Measurements from ENCODE around the gene KLHL12. TPM values are rescaled to one million over a fixed set of nuclear protein-coding genes. Genes with fewer than 3 reads are reported as not detected.

KLHL12 gene
- total RNA-seq, 1 experiment from 2014 or later: 33.8 TPM

- no peak for ATAC-seq
- TF ChIP-seq EGR1 (IDR thresholded peaks at IDR 0.05; ENCODE audit: low read depth) (no peak), RAD21 (IDR thresholded peaks at IDR 0.05; ENCODE audit: low read depth) (no peak), POLR2A (IDR thresholded peaks at IDR 0.05; ENCODE audit: borderline replicate concordance, extremely low read depth, insufficient read depth, insufficient read length) (no peak), SRF (IDR thresholded peaks at IDR 0.05; ENCODE audit: low read depth) (no peak), CTCF (IDR thresholded peaks at IDR 0.05 in 2 of 3, conservative IDR thresholded peaks at IDR 0.05 in 1 of 3; ENCODE audit: borderline replicate concordance in 1 of 3, insufficient read depth in 1 of 3, low read depth in 2 of 3, low read length in 2 of 3) (no peak), CBX3 (IDR thresholded peaks at IDR 0.05; ENCODE audit: low read depth) (no peak), ZFX (IDR thresholded peaks at IDR 0.05) (no peak), ELF1 (IDR thresholded peaks at IDR 0.05; ENCODE audit: borderline replicate concordance, low read depth) (no peak), YY1 (IDR thresholded peaks at IDR 0.05; ENCODE audit: extremely low read depth, insufficient replicate concordance, low read depth, low read length) (no peak), EZH2phosphoT487 (IDR thresholded peaks at IDR 0.05; ENCODE audit: borderline replicate concordance) (no peak), CEBPB (IDR thresholded peaks at IDR 0.05; ENCODE audit: low read depth) (no peak), ATF3 (IDR thresholded peaks at IDR 0.05) (no peak), FOSL1 (IDR thresholded peaks at IDR 0.05; ENCODE audit: low read depth) (no peak), POLR2AphosphoS5 (IDR thresholded peaks at IDR 0.05; ENCODE audit: low read depth, low read length) (no peak), SIN3A (IDR thresholded peaks at IDR 0.05; ENCODE audit: low read depth) (no peak), JUND (IDR thresholded peaks at IDR 0.05) (no peak), REST (IDR thresholded peaks at IDR 0.05; ENCODE audit: low read depth) (no peak), SP1 (IDR thresholded peaks at IDR 0.05; ENCODE audit: low read depth) (no peak), MAX (IDR thresholded peaks at IDR 0.05) (no peak), TCF7L2 (IDR thresholded peaks at IDR 0.05; ENCODE audit: borderline replicate concordance, extremely low read depth, insufficient read depth, insufficient read length) (no peak)
- Histone ChIP-seq H3K27me3 (ENCODE audit: insufficient read depth, low read length) (no peaks in the 10 kb centered on the region), H3K36me3 (ENCODE audit: control insufficient read depth in 1 of 2, insufficient read depth in 2 of 2, low read length in 2 of 2) (no peaks in the 10 kb centered on the region), H3K4me3 (replicated peaks in 1 of 2; ENCODE audit: low read depth in 1 of 2, low read length in 2 of 2) (no peak overlapping the region), H4K20me1 (ENCODE audit: insufficient read depth) (no peaks in the 10 kb centered on the region), H2AFZ (ENCODE audit: low read depth, low read length, poor library complexity, severe bottlenecking) (no peak overlapping the region), H3K4me2 (ENCODE audit: low read length) (no peak overlapping the region), H3K9me2 (ENCODE audit: insufficient read depth) (no peaks in the 10 kb centered on the region), H3K79me2 (ENCODE audit: insufficient read depth, low read length) (no peaks in the 10 kb centered on the region), H3K9ac (ENCODE audit: low read length) (no peak overlapping the region), H3K9me3 (ENCODE audit: control insufficient read depth in 1 of 2, insufficient read depth in 1 of 2, low read depth in 1 of 2, low read length in 2 of 2) (no peaks in the 10 kb centered on the region), H3K27ac (ENCODE audit: low read depth, low read length) (no peak overlapping the region), H3K4me1 (ENCODE audit: control insufficient read depth in 1 of 2, insufficient read depth in 2 of 2, low read length in 2 of 2) (peaks cover 0 to 4% of the 10 kb centered on the region in 2 experiments; a peak in 2 of 4 replicates)
- CTCF ChIA-PET: no interaction called here
- POLR2A ChIA-PET: no interaction called here
- DNase-seq (ENCODE audit: low read depth, low spot score): no peak
- no TSS peak for BruUV-seq (replicated peaks)
- intact Hi-C loops (cut with micrococcal nuclease): no loop called here
- RAD21 ChIA-PET (ENCODE audit: low non-redundant PET in 1 of 2, low total read pairs in 2 of 2, uncharacterized antibody in 2 of 2, unreplicated experiment in 2 of 2): no interaction called here
Observed at GRCh38 chr1:202848191-202848542, 78.9 kb downstream of the KLHL12 start.
